ENCODE results near the gene SNRNP48. TPM values are rescaled to one million over a fixed set of nuclear protein-coding genes. Genes with fewer than 3 reads are reported as not detected.

Gene SNRNP48
- total RNA-seq, 1 donor from 2014 or later = 9.3 TPM

DNA sequence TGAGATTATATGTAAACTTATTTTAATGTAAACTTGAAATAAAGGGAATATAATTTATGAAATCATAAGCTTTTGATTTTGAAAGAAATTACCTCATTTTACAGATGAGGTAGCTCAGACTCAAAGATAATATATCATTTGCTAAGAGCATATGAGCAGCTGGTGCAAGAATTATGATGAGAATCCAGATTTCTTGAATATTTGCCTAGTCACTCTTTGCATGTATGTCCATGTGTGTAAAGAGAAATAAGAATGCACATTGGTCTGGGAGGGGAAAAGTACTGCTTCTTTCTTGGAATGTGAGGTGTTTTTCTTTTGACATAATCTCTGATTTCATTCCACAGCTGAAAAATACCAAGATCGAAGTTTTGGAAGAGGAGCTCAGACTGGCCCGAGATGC is 11.1 kb upstream of the SNRNP48 start:
- no peak for DNase-seq
- Histone ChIP-seq H3K4me1 (no peaks in the 10 kb centered on the region), H3K27me3 (ENCODE audit: low read depth) (peaks cover 3% of the 10 kb centered on the region), H3K4me3 (no peak overlapping the region), H3K9me3 (no peaks in the 10 kb centered on the region), H3K36me3 (peaks cover 3% of the 10 kb centered on the region), H3K27ac (no peak overlapping the region)
- TF ChIP-seq CTCF (IDR thresholded peaks at IDR 0.05) = no peak
- intact Hi-C loops (cut with DNase I) = no loop called here
- no peak for ATAC-seq

- DNase-seq = no peak
- Histone ChIP-seq H3K36me3 (peaks cover 3% of the 10 kb centered on the region), H3K27ac (no peak overlapping the region), H3K4me1 (no peaks in the 10 kb centered on the region), H3K27me3 (ENCODE audit: low read depth) (peaks cover 3% of the 10 kb centered on the region), H3K9me3 (no peaks in the 10 kb centered on the region), H3K4me3 (no peak overlapping the region)
- ATAC-seq = no peak
- intact Hi-C loops (cut with DNase I) = no loop called here
- TF ChIP-seq CTCF (IDR thresholded peaks at IDR 0.05) = no peak
Observed at GRCh38 chr6:7579851-7580250, 10.1 kb upstream of the SNRNP48 start.

- no peak for ATAC-seq
- H3K4me3 ChIP-seq = no peak overlapping the region
- intact Hi-C loops (cut with DNase I) = no loop called here
- H3K9me3 ChIP-seq = no peaks in the 10 kb centered on the region
- no peaks in the 10 kb centered on the region for H3K4me1 ChIP-seq
- H3K27ac ChIP-seq = no peak overlapping the region
- peaks cover 3% of the 10 kb centered on the region for H3K36me3 ChIP-seq
- TF ChIP-seq CTCF (IDR thresholded peaks at IDR 0.05) = no peak
- DNase-seq = no peak
- H3K27me3 ChIP-seq (ENCODE audit: low read depth) = peaks cover 3% of the 10 kb centered on the region
Observed at GRCh38 chr6:7580537-7580926, 9.5 kb upstream of the SNRNP48 start.

DNA sequence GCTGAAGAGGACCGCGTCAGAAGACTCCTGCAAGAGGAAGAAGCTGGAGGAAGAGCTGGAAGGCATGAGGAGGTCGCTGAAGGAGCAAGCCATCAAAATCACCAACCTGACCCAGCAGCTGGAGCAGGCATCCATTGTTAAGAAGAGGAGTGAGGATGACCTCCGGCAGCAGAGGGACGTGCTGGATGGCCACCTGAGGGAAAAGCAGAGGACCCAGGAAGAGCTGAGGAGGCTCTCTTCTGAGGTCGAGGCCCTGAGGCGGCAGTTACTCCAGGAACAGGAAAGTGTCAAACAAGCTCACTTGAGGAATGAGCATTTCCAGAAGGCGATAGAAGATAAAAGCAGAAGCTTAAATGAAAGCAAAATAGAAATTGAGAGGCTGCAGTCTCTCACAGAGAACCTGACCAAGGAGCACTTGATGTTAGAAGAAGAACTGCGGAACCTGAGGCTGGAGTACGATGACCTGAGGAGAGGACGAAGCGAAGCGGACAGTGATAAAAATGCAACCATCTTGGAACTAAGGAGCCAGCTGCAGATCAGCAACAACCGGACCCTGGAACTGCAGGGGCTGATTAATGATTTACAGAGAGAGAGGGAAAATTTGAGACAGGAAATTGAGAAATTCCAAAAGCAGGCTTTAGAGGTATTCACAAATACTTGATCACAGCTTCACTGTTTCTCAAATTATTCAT is 8.9 kb upstream of the SNRNP48 start:
- no peak for TF ChIP-seq CTCF (IDR thresholded peaks at IDR 0.05)
- Histone ChIP-seq H3K27ac (no peak overlapping the region), H3K27me3 (ENCODE audit: low read depth) (peaks cover 3% of the 10 kb centered on the region), H3K36me3 (peaks cover 3% of the 10 kb centered on the region), H3K9me3 (no peaks in the 10 kb centered on the region), H3K4me1 (no peaks in the 10 kb centered on the region), H3K4me3 (no peak overlapping the region)
- intact Hi-C loops (cut with DNase I) = no loop called here
- ATAC-seq (no peak), DNase-seq (no peak)

DNA sequence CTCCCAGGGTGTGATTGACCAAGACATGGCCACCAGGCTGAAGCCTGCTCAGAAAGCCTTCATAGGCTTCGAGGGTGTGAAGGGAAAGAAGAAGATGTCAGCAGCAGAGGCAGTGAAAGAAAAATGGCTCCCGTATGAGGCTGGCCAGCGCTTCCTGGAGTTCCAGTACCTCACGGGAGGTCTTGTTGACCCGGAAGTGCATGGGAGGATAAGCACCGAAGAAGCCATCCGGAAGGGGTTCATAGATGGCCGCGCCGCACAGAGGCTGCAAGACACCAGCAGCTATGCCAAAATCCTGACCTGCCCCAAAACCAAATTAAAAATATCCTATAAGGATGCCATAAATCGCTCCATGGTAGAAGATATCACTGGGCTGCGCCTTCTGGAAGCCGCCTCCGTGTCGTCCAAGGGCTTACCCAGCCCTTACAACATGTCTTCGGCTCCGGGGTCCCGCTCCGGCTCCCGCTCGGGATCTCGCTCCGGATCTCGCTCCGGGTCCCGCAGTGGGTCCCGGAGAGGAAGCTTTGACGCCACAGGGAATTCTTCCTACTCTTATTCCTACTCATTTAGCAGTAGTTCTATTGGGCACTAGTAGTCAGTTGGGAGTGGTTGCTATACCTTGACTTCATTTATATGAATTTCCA is 4.6 kb upstream of the SNRNP48 start:
- ATAC-seq (no peak), DNase-seq (no peak)
- peaks cover 9% of the 10 kb centered on the region for H3K4me1 ChIP-seq
- TF ChIP-seq CTCF (IDR thresholded peaks at IDR 0.05) = no peak
- no peaks in the 10 kb centered on the region for H3K9me3 ChIP-seq
- no peaks in the 10 kb centered on the region for H3K27me3 ChIP-seq (ENCODE audit: low read depth)
- no peak overlapping the region for H3K27ac ChIP-seq
- H3K36me3 ChIP-seq = peaks cover 3% of the 10 kb centered on the region
- H3K4me3 ChIP-seq = no peak overlapping the region
- intact Hi-C loops (cut with DNase I) = no loop called here
